Inflammatory macrophage treated with lipopolysaccharide for 1 hour (primary cell): Measurements from ENCODE around the gene SFTPB.
A peak's percentile ranks its signal among the peaks of the same experiment; 100 is the strongest.
"Not testable (repeated sequence)": the region's sequence is repeated elsewhere in the genome, so short reads cannot be mapped to it uniquely, and the experiment has no call there.

ENCODE experiments used
- DNase-seq, 2 donors: peaks; one replicate each; pipeline ENCODE4 v3.0.0-alpha.2; 2020 to 2022

The SFTPB gene

DNA sequence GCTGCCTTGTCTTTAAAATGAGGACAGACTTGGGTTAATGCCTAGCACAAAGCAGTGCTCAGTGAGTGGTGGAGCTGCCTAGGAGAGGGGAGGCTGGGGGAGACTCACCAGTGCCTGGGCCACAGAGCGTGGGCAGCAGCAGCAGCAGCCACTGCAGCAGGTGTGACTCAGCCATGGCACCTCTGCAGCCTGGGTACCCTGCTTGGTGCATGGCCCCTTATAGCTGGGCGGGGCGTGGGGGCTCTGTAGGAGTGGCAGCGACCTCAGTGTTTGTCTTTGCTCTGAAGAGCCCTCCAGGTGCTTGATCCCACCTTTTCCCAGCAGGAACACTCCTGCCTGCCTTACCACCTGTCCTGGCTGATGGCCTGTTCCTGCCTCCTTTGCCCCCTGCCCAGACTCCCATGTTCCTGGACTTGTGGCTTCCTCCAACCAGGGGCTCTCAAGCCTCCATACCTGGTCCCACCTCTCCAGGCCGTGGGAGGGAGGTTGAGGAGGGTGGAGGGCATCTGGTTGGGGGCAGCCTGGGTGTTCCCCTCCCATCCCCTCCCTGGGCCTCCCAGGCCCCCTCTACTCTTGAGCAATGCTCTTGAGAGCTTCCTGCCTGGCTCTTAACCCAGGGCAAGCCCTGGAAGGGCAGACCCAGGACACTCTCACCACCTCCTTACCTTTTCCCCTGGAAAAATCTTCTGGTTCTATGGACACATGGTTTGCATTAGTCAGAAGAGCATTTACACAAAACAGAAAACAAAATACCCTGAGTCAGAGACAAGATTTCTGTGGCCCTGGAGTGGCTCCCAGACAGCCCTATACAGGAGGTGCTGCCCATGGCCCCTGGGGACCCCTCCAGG, at the start of gene SFTPB:
Gene SFTPB, minus strand, starts transcription at position 191 of the 848 bp plus-strand sequence. Its CDS starts 16 bp downstream, at position 175.
- DNase-seq: no peak

- DNase-seq: no peak
Observed at GRCh38 chr2:85717308-85718008, 49.5 kb upstream of the SFTPB start.

- no peak for DNase-seq
Observed at GRCh38 chr2:85716346-85716914, 48.4 kb upstream of the SFTPB start.

DNA sequence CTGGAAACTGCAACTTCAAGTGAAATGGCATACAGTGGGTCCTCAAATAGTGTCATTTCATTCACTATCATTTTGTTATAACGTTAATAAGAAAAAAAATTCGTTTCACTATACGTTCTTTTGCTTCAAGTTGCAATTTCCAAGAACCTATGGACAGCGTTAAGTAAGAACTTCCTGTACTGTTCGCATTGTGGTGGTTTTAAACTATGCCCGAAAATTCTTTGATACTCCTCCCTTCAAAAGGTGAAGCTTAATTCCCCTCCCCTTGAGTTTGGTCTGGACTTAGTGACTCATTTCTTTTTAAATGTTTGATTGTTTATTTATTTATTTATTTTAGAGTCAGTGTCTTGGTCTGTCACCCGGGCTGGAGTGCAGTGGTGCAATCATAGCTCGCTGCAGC, 46.8 kb upstream of the SFTPB start:
- DNase-seq: no peak

- DNase-seq: not testable (repeated sequence)
Observed at GRCh38 chr2:85714421-85714820, 46.4 kb upstream of the SFTPB start.

- DNase-seq: no peak
Observed at GRCh38 chr2:85713836-85714235, 45.8 kb upstream of the SFTPB start.

DNA sequence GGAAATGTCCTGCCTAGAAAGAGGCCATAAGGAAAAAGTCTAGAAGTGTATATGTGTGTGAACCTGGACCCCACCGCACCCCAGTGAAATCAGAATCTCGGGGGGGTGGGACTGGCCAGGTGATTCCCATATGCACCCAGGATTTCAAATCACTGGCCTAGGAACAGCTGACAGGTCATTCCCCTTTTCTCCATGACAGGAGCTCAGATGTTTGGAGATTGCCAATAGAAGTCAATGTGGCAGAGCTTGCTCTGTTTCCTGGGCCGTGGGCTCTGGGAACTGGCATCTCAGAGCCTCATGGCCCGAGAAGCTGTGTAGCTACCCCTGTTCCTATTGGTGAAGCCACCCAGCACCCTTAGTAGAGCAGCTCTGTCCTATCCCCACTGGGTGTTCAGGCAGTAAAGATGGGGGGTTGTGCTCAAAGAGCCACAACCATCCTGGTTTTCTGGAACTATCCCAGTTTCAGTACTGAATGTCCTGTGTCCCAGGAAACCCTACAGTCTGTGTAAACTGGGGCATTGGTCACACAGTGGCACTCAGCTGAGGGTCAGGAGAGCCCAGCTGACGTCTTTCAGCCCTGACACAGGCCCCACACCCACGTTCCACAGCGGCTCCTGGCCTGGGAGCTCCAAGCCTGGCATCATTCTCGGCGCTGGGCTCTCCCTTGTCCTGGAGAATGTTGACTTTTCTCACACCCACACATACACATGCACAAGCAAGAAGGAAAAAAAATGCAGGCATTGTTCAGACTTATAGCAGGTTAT, 45.0 kb upstream of the SFTPB start:
- peak; percentile 38 to 86 for DNase-seq

DNA sequence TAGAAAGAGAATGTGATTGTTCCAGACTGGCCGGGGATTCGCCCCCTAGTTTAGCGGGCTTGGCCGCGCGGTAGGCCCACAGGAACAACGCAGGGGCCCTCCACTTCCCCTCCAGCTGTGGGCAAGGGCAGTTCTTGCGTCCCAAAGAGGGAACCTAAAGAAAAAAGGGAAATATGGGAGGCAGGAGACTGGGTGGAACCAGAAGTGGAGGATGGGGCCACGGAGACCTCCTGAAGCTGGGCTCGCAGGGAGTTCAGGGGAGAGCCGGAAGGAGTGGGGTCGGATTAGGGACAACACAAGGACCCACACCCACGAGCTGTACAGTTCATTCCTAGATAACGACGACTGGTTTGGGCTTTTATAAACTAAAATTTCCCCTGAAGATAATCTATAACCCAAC, 44.3 kb upstream of the SFTPB start:
- peak; percentile 72 for DNase-seq

GRCh38 chr2:85711578-85712060, 43.6 kb upstream of the SFTPB start:
- no peak for DNase-seq

GRCh38 chr2:85710687-85711577, 42.9 kb upstream of the SFTPB start:
- DNase-seq: no peak

- DNase-seq: no peak
Observed at GRCh38 chr2:85709401-85709811, 41.4 kb upstream of the SFTPB start.

DNA sequence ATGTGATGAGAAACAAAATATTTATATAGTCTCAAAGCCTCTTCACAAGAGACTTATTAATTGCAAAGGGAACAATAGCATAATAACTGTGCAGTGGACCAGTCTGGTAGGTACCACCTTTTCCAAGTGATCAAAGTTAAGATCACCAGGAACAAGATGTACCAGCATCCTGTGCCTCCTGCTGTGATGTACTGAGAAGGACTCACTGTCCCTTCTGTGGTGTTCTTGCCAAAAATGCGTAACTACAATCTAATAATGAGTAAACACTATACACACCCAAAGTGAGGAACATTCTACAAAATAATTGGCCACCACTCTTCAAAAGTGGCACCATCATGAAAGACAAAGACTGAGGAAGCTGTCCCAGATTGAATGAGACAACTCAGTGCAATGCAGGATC, 40.6 kb upstream of the SFTPB start:
- no peak for DNase-seq

DNA sequence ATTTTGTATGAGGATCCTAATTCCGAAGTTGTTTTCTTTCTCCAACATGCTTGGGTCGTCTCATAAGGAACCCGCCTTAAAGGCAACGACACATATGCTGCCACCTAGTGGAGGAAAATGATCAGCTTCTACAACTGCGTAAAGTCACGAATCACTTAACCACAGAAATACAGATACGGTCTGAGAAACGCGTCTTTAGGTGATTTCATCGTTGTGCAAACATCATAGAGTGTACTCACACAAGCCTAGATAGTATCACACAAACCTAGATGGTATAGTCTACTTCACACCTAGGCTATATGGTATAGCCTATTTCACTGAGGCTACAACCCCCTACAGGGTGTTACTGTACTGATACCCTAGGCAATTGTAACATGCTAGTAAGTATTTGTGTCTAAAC, 39.3 kb upstream of the SFTPB start:
- peak; percentile 77 to 97 for DNase-seq

GRCh38 chr2:85706599-85707296, 38.7 kb upstream of the SFTPB start:
- peak; percentile 78 to 94 for DNase-seq

GRCh38 chr2:85706063-85706462, 38.1 kb upstream of the SFTPB start:
- DNase-seq: no peak

GRCh38 chr2:85705680-85706039, 37.7 kb upstream of the SFTPB start:
- DNase-seq: peak; percentile 86 to 87

DNA sequence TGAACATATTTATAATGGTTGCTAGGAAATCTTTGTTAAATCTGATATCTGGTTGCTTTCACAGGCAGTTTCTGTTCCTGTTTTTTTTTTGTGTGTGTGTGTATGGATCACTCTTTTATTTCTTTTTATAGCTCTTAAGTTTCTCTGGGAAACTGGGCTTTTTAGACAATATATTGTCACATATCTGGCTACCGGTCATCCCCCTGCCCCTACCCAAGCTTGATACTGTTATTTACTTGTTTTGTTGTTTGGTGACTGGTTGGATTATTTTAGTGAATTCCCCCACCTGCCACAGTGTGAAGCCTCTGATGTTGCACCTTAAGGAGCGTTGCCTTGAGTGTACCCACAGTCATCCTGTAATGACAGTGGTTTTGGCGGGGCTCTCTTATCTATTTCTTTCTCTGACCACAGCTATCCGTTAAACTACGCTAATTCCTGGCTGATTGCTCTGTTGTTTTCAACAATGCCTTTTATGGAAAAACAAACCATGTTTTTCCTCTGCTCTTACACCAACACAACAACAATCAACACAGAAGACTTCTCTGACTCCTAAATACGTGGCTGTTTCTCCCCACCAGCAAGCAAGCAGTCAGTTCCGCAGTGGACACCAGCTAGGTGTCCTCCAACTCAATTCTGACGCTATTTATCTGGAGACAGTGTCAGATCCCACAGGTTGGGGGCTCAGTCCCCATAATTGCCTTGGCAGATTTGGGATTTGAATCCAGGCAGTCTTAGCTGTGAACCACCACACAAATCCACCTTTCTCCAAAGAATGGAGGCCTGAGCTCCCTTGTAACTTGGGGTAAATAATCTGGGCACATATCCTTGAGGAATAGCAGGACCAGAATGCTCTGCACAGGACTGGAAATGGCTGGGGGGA, 37.0 kb upstream of the SFTPB start:
- DNase-seq: peak; percentile 53 to 71

DNA sequence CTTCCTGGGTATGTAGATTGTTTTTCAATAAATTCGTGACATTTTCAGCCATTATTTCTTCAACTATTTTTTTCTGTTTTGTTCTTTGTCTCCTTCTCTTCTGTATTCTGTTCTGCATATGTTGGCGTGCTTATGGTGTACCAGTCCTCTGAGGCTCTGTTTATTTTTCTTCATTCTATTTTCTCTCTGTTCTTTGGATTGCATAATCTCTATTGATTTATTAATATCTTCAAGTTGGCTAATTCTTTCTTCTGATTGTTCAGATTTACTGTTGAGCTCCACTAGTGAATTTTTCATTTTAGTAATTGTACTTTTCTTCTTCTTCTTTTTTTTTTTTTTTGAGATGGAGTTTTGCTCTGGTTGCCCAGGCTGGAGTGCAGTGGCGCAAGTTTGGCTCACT, 36.0 kb upstream of the SFTPB start:
- DNase-seq: no peak

GRCh38 chr2:85703329-85703728, 35.3 kb upstream of the SFTPB start:
- DNase-seq: no peak

GRCh38 chr2:85702800-85703199, 34.8 kb upstream of the SFTPB start:
- DNase-seq: peak in 1 of 2 donors; percentile 32
